ENCODE measurements around the gene STAT6.
A peak's percentile ranks its signal among the peaks of the same experiment; 100 is the strongest.

The STAT6 gene

DNA sequence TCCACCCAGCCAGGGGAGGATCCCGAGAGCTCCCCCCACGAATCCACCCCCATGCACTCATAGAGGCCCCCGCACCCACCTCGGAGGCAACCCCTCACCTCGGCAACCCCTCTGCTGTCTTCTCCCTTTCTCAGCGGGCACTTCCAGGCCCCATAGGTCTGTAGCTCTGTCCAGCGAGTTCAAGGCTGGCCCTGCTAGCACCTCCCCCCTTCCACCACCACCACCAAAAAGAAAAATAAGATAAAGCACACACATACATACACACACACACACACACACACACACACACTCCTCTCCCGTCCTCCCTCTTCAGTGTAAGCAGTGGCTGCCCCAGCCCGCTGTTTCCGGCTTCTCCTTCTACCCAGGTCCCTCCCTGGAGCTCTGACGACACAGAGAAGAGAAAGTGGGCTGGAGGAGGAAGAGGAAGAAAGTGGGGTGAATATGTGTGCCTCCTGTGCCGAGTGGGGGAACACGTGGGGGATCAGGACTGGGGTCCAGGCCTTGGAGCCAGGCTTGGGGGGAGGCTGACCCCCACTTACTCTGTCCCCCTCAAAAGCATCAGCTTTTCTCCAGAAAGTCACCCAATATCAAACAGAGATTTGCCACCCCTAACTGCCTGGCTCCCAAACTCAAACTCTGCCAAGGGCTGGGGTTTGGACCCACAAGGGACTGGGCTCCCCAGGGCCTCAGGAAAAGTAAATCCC, at the start of gene STAT6:
TSS of gene STAT6 (minus strand) at position 332 of the 704 bp plus-strand sequence. CDS start 3,084 bp downstream, outside the sequence.
- DNase-seq (ENCODE audit: low read depth in 3 of 3): peak; percentile 55 to 75 (median 71)

DNA sequence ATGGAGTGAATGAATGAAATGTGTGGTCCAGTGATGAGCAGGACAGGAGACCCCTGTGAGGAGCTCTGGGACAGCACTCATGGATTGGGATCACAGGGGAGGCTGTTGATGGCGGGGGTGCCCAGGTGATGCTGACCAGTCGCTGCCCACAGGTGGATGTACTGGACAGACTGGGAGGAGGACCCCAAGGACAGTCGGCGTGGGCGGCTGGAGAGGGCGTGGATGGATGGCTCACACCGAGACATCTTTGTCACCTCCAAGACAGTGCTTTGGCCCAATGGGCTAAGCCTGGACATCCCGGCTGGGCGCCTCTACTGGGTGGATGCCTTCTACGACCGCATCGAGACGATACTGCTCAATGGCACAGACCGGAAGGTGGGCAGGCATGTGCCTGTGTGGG, 49.6 kb upstream of the STAT6 start:
- no peak for DNase-seq (ENCODE audit: low read depth in 3 of 3)

GRCh38 chr12:57160040-57160439, 48.9 kb upstream of the STAT6 start:
- DNase-seq (ENCODE audit: low read depth in 3 of 3): no peak

DNA sequence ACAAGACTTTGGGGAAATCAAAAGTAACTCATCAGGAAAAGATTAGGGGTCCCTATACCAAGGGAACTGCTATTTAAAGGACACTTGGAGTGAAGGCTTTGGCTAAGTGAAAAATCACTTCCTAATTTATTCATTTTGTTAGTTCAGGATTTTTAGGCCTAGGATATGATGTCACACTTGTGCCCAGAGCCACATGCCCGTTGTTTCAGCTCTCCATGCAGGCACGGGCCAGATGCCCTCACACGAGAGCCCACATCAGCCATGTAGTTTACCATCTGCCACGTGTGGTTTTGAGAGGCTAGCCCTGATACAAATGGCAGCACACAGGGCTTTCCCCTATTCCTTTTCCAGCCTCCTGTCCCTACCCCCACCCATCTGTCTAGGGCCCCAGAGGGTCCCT, 48.1 kb upstream of the STAT6 start:
- no peak for DNase-seq (ENCODE audit: low read depth in 3 of 3)

GRCh38 chr12:57158665-57159064, 47.5 kb upstream of the STAT6 start:
- no peak for DNase-seq (ENCODE audit: low read depth in 3 of 3)

GRCh38 chr12:57158186-57158585, 47.0 kb upstream of the STAT6 start:
- DNase-seq (ENCODE audit: low read depth in 3 of 3): no peak

DNA sequence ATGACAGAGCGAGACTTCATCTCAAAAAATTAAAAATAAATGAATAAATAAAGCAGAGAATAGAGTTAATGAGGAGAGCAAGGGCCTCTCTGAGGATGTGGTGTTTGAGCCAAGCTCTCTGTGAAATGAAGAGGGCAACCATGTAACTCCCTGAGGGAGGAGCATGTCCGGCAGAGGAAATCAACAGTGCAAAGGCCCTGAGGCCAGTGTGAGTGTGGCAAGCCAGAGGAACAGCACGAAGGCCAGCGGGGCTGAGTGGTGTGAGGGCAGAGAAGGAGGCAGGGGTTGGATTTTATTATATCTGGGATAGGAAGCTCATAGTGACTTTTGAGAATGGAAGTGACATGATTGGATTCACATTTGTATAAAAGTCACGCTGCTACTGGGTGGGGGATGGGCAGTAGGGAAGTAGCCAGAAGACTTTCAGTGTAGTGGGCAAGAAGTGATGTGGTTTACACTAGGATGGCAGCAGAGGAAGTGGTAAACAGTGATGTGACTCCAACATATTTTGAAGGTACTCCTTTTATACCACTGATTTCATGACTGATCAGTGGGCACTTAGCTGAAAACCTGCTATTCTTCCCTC, 46.5 kb upstream of the STAT6 start:
- no peak for DNase-seq (ENCODE audit: low read depth in 3 of 3)

GRCh38 chr12:57156701-57157403, 45.7 kb upstream of the STAT6 start:
- no peak for DNase-seq (ENCODE audit: low read depth in 3 of 3)

DNA sequence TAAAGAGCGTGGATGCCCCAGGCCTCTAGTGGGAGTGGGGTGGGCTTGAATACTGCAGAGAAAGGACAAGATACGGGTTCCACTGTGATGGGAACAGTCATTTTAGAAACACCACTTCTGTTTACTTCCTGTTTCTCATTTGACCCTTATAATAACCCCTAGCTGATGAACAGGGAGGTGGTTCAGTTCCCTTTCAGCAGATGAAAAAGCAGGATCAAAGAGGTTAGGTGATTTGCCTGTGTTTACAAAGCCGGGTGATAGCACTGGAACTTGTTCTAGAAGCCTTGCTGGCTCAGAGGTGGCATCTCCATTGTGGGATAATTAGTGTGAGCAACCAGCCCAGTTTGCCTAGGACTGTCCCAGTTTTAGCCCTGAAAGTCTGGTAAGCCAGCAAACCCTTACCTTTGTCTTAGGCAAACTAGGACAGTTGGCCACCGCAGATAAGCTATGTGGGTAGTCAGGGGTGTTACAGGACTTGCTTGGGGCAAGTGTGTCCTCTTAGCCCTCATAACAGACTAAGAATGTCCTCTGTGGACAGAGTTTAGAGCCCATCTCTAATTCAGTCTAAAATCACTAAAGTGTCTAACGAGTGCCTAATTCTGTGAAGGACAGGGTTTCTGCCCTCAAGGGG, 43.8 kb upstream of the STAT6 start:
- no peak for DNase-seq (ENCODE audit: low read depth in 3 of 3)

GRCh38 chr12:57154076-57154475, 42.9 kb upstream of the STAT6 start:
- DNase-seq (ENCODE audit: low read depth in 3 of 3): no peak

DNA sequence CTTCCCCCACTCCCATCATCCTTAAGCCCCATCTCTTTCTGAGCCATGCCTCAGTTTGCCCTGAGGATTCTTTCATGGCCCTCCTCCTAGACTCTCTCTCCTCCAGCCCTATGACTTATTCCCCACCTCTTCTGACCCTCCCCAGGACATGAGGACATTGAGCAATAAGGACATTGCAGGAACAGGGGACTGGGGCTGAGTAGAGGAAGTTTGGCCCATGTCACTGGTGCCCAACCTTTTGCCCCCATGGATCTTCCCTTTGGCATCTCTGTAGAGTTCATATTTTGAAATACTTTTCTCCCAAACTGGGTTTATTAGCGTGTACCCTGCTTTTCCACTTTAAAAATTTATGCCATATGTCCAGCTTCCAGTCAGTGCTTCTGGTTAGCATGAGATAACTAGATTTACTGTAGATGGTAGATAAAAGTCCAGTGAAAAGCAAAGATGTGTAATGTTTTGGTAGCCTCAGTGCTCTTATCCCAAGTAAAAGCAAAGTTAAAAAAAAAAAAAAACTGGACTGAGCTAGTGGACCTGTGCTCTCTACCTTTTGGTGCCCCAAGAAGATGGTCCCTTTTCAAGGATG, 42.3 kb upstream of the STAT6 start:
- no peak for DNase-seq (ENCODE audit: low read depth in 3 of 3)

DNA sequence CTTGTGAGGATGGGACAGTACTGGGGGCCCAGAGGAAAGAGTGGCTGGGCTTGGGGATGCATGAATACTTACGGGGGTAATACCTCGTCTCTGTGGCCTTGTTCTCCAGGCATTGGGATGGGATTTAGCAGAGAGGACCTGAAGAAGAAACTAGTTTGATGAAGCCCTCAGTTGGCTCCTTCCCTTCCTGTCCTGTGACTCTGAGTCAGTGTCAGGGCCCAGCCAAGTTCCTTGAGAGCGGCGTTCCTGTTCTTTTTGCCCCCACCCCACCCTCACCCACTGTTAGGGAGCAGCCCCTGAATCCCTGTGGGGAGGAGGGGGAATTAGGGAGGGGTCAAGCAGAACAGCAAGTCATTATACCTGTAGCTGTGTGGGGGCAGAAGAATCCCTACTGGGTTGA, 41.5 kb upstream of the STAT6 start:
- no peak for DNase-seq (ENCODE audit: low read depth in 3 of 3)

GRCh38 chr12:57151741-57152630, 40.8 kb upstream of the STAT6 start:
- DNase-seq (ENCODE audit: low read depth in 3 of 3): no peak

DNA sequence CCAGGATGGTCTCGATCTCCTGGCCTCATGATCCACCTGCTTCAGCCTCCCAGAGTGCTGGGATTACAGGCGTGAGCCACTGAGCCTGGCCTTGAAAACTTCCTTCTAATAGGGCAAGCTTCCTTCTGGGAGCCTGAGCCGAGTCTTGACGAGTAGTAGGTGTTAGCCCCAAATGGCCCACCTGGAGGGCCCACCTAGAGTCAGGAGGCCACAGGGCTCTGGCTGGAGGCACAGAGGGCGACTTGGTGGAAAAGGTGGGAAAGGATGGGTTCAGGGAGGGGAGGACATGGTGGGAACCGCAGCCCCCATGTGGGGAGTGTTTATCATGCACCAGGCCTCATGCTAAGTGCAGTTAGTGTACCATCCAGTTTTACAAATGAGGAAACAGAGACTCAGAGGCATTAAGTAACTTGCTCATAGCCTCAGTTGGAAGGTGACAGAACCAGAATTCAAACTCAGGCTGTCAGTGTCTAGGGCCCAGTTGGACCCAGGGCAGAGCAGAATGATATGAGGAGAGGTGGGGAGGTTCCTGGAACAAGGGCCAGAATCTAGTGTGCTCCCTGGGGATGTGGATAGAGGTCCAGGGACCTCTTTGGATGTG, 39.3 kb upstream of the STAT6 start:
- no peak for DNase-seq (ENCODE audit: low read depth in 3 of 3)

DNA sequence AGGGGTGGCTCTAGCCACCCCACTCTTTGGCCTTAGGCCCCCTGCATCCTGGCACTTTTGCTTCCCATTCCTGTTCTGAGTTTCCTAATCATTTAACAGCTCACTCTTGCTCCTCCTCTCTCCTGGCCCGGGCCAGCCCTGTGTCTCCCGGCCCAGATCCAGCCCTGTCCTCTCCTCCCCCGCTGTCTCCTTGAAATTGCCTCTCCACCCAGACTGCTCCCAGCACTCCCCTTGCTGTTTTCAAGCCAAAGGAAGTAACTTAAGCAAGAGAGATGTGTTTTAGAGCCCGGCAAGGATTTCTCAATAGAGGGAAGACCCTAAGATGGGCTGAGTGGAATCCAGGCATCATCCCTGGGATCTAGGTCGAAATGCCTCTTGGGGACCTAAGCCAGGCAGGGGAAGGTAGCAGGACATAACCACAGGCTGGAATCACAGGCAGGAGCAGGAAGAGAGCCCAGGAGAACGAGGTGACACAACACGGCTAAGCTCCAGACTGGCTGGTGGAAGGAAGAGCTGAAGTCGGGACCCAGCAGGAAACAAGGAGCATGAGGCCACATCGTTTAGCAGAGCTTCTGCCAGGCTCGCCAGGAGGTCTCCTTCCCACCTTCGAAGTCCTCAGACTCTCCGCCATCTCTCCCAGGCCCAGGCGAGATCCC, 38.2 kb upstream of the STAT6 start:
- DNase-seq (ENCODE audit: low read depth in 3 of 3): no peak

GRCh38 chr12:57148469-57149244, 37.5 kb upstream of the STAT6 start:
- DNase-seq (ENCODE audit: low read depth in 3 of 3): no peak

GRCh38 chr12:57146961-57147944, 36.1 kb upstream of the STAT6 start, which contains the start of gene LRP1-AS:
LRP1-AS (minus strand) TSS chr12:57147619.
- no peak for DNase-seq (ENCODE audit: low read depth in 3 of 3)

GRCh38 chr12:57146092-57146491, 34.9 kb upstream of the STAT6 start:
- DNase-seq (ENCODE audit: low read depth in 3 of 3): no peak
